Lower leg skin (tissue), 4 donors: ENCODE results near the gene P4HA1. TPM values are rescaled to one million over a fixed set of nuclear protein-coding genes. Genes with fewer than 3 reads are reported as not detected.

ENCODE experiments used
- DNase-seq, 2 donors: peaks; one replicate each; pipeline ENCODE4 v3.0.0-alpha.2; 2019; ENCODE audit warnings: low spot score in 2 of 2
- H3K4me3 ChIP-seq: fragments of 200-600 bp; sonication (generic); 2 replicates; pipeline ENCODE4 v1.5.1; 2017; ENCODE audit warnings: mild to moderate bottlenecking, low read depth; ENCODE audit not compliant: poor library complexity, severe bottlenecking
- CTCF ChIP-seq, 3 donors: fragments of 450-650 bp; IDR thresholded peaks; one replicate each; pipeline ENCODE4 v1.5.1; 2016; ENCODE audit warnings: antibody characterized with exemption in 3 of 3, mild to moderate bottlenecking in 3 of 3, moderate library complexity in 2 of 3
- POLR2A ChIP-seq, 2 donors: fragments of 450-650 bp; IDR thresholded peaks; one replicate each; pipeline ENCODE4 v1.6.1; 2016 to 2017; ENCODE audit warnings: antibody characterized with exemption in 2 of 2, mild to moderate bottlenecking in 1 of 2, moderate library complexity in 1 of 2
- WGBS, 2 donors: methylation state at CpG; one replicate each; pipeline ENCODE4 v1.1.5; 2018; 5-methylcytosine and 5-hydroxymethylcytosine counted together
- intact Hi-C: fragments of 100-400 bp; cut with DNase I; formaldehyde crosslinking; loops from one replicate; pipeline ENCODE4 v1.15.0; 2023; ENCODE audit warnings: low total_unique reads
- total RNA-seq, 4 donors: library from RNA; depleted of rRNA; stranded (reverse); fragments of >200 nt; gene quantifications; one replicate each; pipeline ENCODE4 v1.1.0, GENCODE V29; 2016

P4HA1 gene
- total RNA-seq, 4 donors from 2014 or later: 14.3 to 29.5 (median 20.5) TPM

GRCh38 chr10:73093922-73094850 lies 2.5 kb downstream of the P4HA1 start:
- TF ChIP-seq POLR2A (IDR thresholded peaks at IDR 0.05) (no peak), CTCF (IDR thresholded peaks at IDR 0.05) (no peak)
- no peak for DNase-seq
- H3K4me3 ChIP-seq: no peak overlapping the region
- 28 to 37% methylated on average over 2 of the region's 2 CpGs for WGBS, 2 donors
- intact Hi-C loops: no loop called here

GRCh38 chr10:73092830-73093229 lies 3.8 kb downstream of the P4HA1 start:
- DNase-seq: no peak
- WGBS, 2 donors: 94 to 95% methylated on average over 3 of the region's 3 CpGs
- H3K4me3 ChIP-seq: no peak overlapping the region
- intact Hi-C loops: no loop called here
- TF ChIP-seq CTCF (IDR thresholded peaks at IDR 0.05) (no peak), POLR2A (IDR thresholded peaks at IDR 0.05) (no peak)

- no peak overlapping the region for H3K4me3 ChIP-seq
- TF ChIP-seq POLR2A (IDR thresholded peaks at IDR 0.05) (no peak), CTCF (IDR thresholded peaks at IDR 0.05) (no peak)
- intact Hi-C loops: no loop called here
- no peak for DNase-seq
Observed at GRCh38 chr10:73088304-73088703, 8.4 kb downstream of the P4HA1 start.

GRCh38 chr10:73086816-73087215 lies 9.8 kb downstream of the P4HA1 start:
- intact Hi-C loops: no loop called here
- WGBS, 2 donors: 83 to 88% methylated on average over 4 of the region's 4 CpGs
- no peak overlapping the region for H3K4me3 ChIP-seq
- no peak for DNase-seq
- TF ChIP-seq POLR2A (IDR thresholded peaks at IDR 0.05) (no peak), CTCF (IDR thresholded peaks at IDR 0.05) (no peak)

- no peak for DNase-seq
Observed at GRCh38 chr10:73084209-73084608, 12.5 kb downstream of the P4HA1 start.

More at GRCh38 chr10:73084209-73084608, 12.5 kb downstream of the P4HA1 start:
- intact Hi-C loops: no loop called here
- no peak for TF ChIP-seq CTCF (IDR thresholded peaks at IDR 0.05)
- no peak for TF ChIP-seq POLR2A (IDR thresholded peaks at IDR 0.05)
- 88 to 94% methylated on average over 5 of the region's 5 CpGs for WGBS, 2 donors
- no peak overlapping the region for H3K4me3 ChIP-seq
